Natural killer cell (primary cell): Measurements from ENCODE around the gene DUS1L. TPM values are rescaled to one million over a fixed set of nuclear protein-coding genes. Genes with fewer than 3 reads are reported as not detected.

Source experiments
- ATAC-seq, 3 donors: fragments of 150-1000 bp in 2 of 3; fragments of 200-7000 bp in 1 of 3; cut with Tn5 transposase; 1 replicate in 1 of 3; 2 replicates in 2 of 3; pipeline ENCODE4 v1.10.0; 2021; ENCODE audit warnings: mild to moderate bottlenecking in 2 of 3, moderate library complexity in 2 of 3
- DNase-seq, 2 donors: peaks; one replicate each; pipeline versions ENCODE4 v3.0.0 to v3.0.0-alpha.2; 2013 to 2021; ENCODE audit warnings: mixed read lengths in 1 of 2
- H3K27ac ChIP-seq: one replicate; pipeline ENCODE4 v1.5.1; 2013; ENCODE audit warnings: mild to moderate bottlenecking, low read length
- H3K27me3 ChIP-seq: one replicate; pipeline ENCODE4 v1.6.1; 2013; ENCODE audit warnings: low read length; ENCODE audit not compliant: control insufficient read depth, insufficient read depth
- H3K36me3 ChIP-seq: one replicate; pipeline ENCODE4 v1.6.1; 2013; ENCODE audit warnings: low read length; ENCODE audit not compliant: control insufficient read depth, insufficient read depth
- H3K4me1 ChIP-seq: one replicate; pipeline ENCODE4 v1.6.1; 2013; ENCODE audit warnings: low read length; ENCODE audit not compliant: control insufficient read depth, insufficient read depth
- H3K4me3 ChIP-seq: one replicate; pipeline ENCODE4 v1.5.1; 2013; ENCODE audit warnings: low read length
- H3K9me3 ChIP-seq: one replicate; pipeline ENCODE4 v1.6.1; 2013; ENCODE audit warnings: low read length; ENCODE audit not compliant: control insufficient read depth, insufficient read depth
- H3K27ac Mint-ChIP-seq, 2 donors: one replicate each; pipeline ENCODE4 v1.8.0; 2022; ENCODE audit warnings: mild to moderate bottlenecking in 2 of 2, mixed read lengths in 2 of 2, moderate library complexity in 1 of 2
- H3K27me3 Mint-ChIP-seq, 2 donors: one replicate each; pipeline ENCODE4 v1.8.0; 2022; ENCODE audit warnings: low read depth in 2 of 2, mixed read lengths in 2 of 2
- H3K36me3 Mint-ChIP-seq: one replicate; pipeline ENCODE4 v1.8.0; 2022; ENCODE audit warnings: mixed read lengths
- H3K4me1 Mint-ChIP-seq, 2 donors: one replicate each; pipeline ENCODE4 v1.8.0; 2022; ENCODE audit warnings: mixed read lengths in 2 of 2
- H3K4me3 Mint-ChIP-seq: one replicate; pipeline ENCODE4 v1.8.0; 2022; ENCODE audit warnings: mild to moderate bottlenecking, moderate library complexity, mixed read lengths
- H3K9me3 Mint-ChIP-seq, 2 donors: one replicate each; pipeline ENCODE4 v1.8.0; 2022; ENCODE audit warnings: mixed read lengths in 2 of 2
- CTCF ChIP-seq: fragments of 200-600 bp; IDR thresholded peaks from one replicate; pipeline ENCODE4 v1.8.0; 2022; ENCODE audit warnings: antibody characterized with exemption
- WGBS: methylation state at CpG from one replicate; pipeline ENCODE4 v1.1.7; 2013; ENCODE audit warnings: missing lambda C conversion rate; ENCODE audit not compliant: insufficient coverage; 5-methylcytosine and 5-hydroxymethylcytosine counted together
- intact Hi-C: fragments of 100-400 bp; cut with micrococcal nuclease; formaldehyde crosslinking; loops from one replicate; pipeline ENCODE4 v1.14.2; 2022
- total RNA-seq, 4 donors: library from RNA; stranded (reverse); fragments of 120-200 nt in 1 of 4; gene quantifications; one replicate each; pipeline versions ENCODE4 v1.2.3 to v1.2.4, GENCODE V29; 2013 to 2022

The DUS1L gene
- total RNA-seq, 3 donors from 2014 or later (not counting 1 experiment from before 2014, with no cell fraction given) = 122 to 144 (median 136) TPM

GRCh38 chr17:82046903-82047302 lies 18.7 kb downstream of the DUS1L start:
- Histone ChIP-seq H3K9me3 (no peaks in the 10 kb centered on the region), H3K4me3 (no peak overlapping the region), H3K36me3 (no peaks in the 10 kb centered on the region), H3K4me1 (peaks cover 10% of the 10 kb centered on the region), H3K27me3 (no peaks in the 10 kb centered on the region), H3K27ac (no peak overlapping the region)
- no peaks in the 10 kb centered on the region for H3K36me3 Mint-ChIP-seq
- 96% methylated on average over 21 of the region's 21 CpGs for WGBS
- no peaks in the 10 kb centered on the region for H3K9me3 Mint-ChIP-seq
- TF ChIP-seq CTCF = no peak
- ATAC-seq (no peak), DNase-seq (no peak)
- peaks cover 0 to 11% of the 10 kb centered on the region in 2 donors for H3K4me1 Mint-ChIP-seq
- intact Hi-C loops = no loop called here
- H3K27me3 Mint-ChIP-seq = no peaks in the 10 kb centered on the region
- no peak overlapping the region for H3K27ac Mint-ChIP-seq
- H3K4me3 Mint-ChIP-seq = no peak overlapping the region

- Histone ChIP-seq H3K36me3 (no peaks in the 10 kb centered on the region), H3K27ac (no peak overlapping the region), H3K9me3 (no peaks in the 10 kb centered on the region), H3K4me1 (peaks cover 9% of the 10 kb centered on the region), H3K4me3 (no peak overlapping the region), H3K27me3 (no peaks in the 10 kb centered on the region)
- no peaks in the 10 kb centered on the region for H3K27me3 Mint-ChIP-seq
- peaks cover 0 to 10% of the 10 kb centered on the region in 2 donors for H3K4me1 Mint-ChIP-seq
- no peak for TF ChIP-seq CTCF
- ATAC-seq (no peak), DNase-seq (no peak)
- H3K4me3 Mint-ChIP-seq = no peak overlapping the region
- intact Hi-C loops = no loop called here
- H3K9me3 Mint-ChIP-seq = no peaks in the 10 kb centered on the region
- WGBS = 91% methylated on average over 14 of the region's 14 CpGs
- H3K27ac Mint-ChIP-seq = no peak overlapping the region
- H3K36me3 Mint-ChIP-seq = no peaks in the 10 kb centered on the region
Measured at GRCh38 chr17:82045936-82046484, 19.6 kb downstream of the DUS1L start.

- Histone ChIP-seq H3K27ac (no peak overlapping the region), H3K36me3 (no peaks in the 10 kb centered on the region), H3K4me1 (no peaks in the 10 kb centered on the region), H3K4me3 (no peak overlapping the region), H3K27me3 (no peaks in the 10 kb centered on the region), H3K9me3 (no peaks in the 10 kb centered on the region)
- intact Hi-C loops = no loop called here
- 88% methylated on average over 16 of the region's 16 CpGs for WGBS
- H3K36me3 Mint-ChIP-seq = no peaks in the 10 kb centered on the region
- H3K9me3 Mint-ChIP-seq = no peaks in the 10 kb centered on the region
- H3K4me1 Mint-ChIP-seq = no peaks in the 10 kb centered on the region
- no peak for DNase-seq
- no peaks in the 10 kb centered on the region for H3K27me3 Mint-ChIP-seq
- H3K4me3 Mint-ChIP-seq = no peak overlapping the region
- no peak for ATAC-seq
- H3K27ac Mint-ChIP-seq = no peak overlapping the region
- no peak for TF ChIP-seq CTCF
Measured at GRCh38 chr17:82043507-82043906, 22.1 kb downstream of the DUS1L start.

- H3K27ac Mint-ChIP-seq = no peak overlapping the region
- no peaks in the 10 kb centered on the region for H3K27me3 ChIP-seq
- no peak overlapping the region for H3K27ac ChIP-seq
- no peaks in the 10 kb centered on the region for H3K9me3 ChIP-seq
- no peaks in the 10 kb centered on the region for H3K36me3 ChIP-seq
- H3K4me3 Mint-ChIP-seq = no peak overlapping the region
- H3K36me3 Mint-ChIP-seq = no peaks in the 10 kb centered on the region
- H3K4me3 ChIP-seq = no peak overlapping the region
- no peak for TF ChIP-seq CTCF
- H3K4me1 ChIP-seq = peaks cover 6% of the 10 kb centered on the region
- peaks cover 5% of the 10 kb centered on the region in 2 donors for H3K4me1 Mint-ChIP-seq
- DNase-seq (no peak), ATAC-seq (no peak)
- 86% methylated on average over 9 of the region's 9 CpGs for WGBS
- intact Hi-C loops = no loop called here
- no peaks in the 10 kb centered on the region for H3K9me3 Mint-ChIP-seq
- H3K27me3 Mint-ChIP-seq = no peaks in the 10 kb centered on the region
Measured at GRCh38 chr17:82042649-82043048, 23.0 kb downstream of the DUS1L start.
